Activated effector memory CD4-positive, alpha-beta T cell treated with Interleukin-2 at 50 U/mL for 16 hours (primary cell): ENCODE measurements around the gene ARMC5.
"Not testable (repeated sequence)": the region's sequence is repeated elsewhere in the genome, so short reads cannot be mapped to it uniquely, and the experiment has no call there.

ENCODE experiments used
- DNase-seq: peaks from one replicate; pipeline ENCODE4 v3.0.0-alpha.2; 2020

Gene ARMC5

GRCh38 chr16:31478956-31479355 is 19.7 kb downstream of the ARMC5 start:
- DNase-seq, result no peak

- no peak for DNase-seq
Measured at GRCh38 chr16:31479751-31480150, 20.4 kb downstream of the ARMC5 start.

GRCh38 chr16:31480851-31481536 is 21.7 kb downstream of the ARMC5 start:
- DNase-seq, result no peak

- no peak for DNase-seq
Measured at GRCh38 chr16:31483081-31483480, 23.8 kb downstream of the ARMC5 start, which contains the start of gene SLC5A2. TSS of gene SLC5A2 (plus strand) at chr16:31483123. CDS start at chr16:31483137, 14 bp downstream.

- not testable (repeated sequence) for DNase-seq
Measured at GRCh38 chr16:31484048-31484447, 24.7 kb downstream of the ARMC5 start.

GRCh38 chr16:31484491-31485171 is 25.3 kb downstream of the ARMC5 start:
- no peak for DNase-seq

GRCh38 chr16:31485571-31485970 is 26.3 kb downstream of the ARMC5 start:
- no peak for DNase-seq

GRCh38 chr16:31486045-31486444 is 26.7 kb downstream of the ARMC5 start:
- DNase-seq, result no peak

- no peak for DNase-seq
Measured at GRCh38 chr16:31487071-31487719, 27.9 kb downstream of the ARMC5 start.

GRCh38 chr16:31487720-31488467 is 28.6 kb downstream of the ARMC5 start:
- peak; percentile 73 for DNase-seq

- DNase-seq, result no peak
Measured at GRCh38 chr16:31488468-31489297, 29.4 kb downstream of the ARMC5 start.

- DNase-seq, result no peak
Measured at GRCh38 chr16:31489298-31489564, 29.9 kb downstream of the ARMC5 start.

- DNase-seq, result no peak
Measured at GRCh38 chr16:31489616-31490584, 30.6 kb downstream of the ARMC5 start.

- DNase-seq, result no peak
Measured at GRCh38 chr16:31491778-31492418, 32.6 kb downstream of the ARMC5 start.

- DNase-seq, result no peak
Measured at GRCh38 chr16:31493506-31494125, 34.3 kb downstream of the ARMC5 start.

- DNase-seq, result no peak
Measured at GRCh38 chr16:31496670-31497069, 37.4 kb downstream of the ARMC5 start.

GRCh38 chr16:31498493-31498892 is 39.2 kb downstream of the ARMC5 start:
- DNase-seq, result no peak

- no peak for DNase-seq
Measured at GRCh38 chr16:31499928-31500327, 40.6 kb downstream of the ARMC5 start.

- DNase-seq, result no peak
Measured at GRCh38 chr16:31501226-31501965, 42.1 kb downstream of the ARMC5 start.

- DNase-seq, result no peak
Measured at GRCh38 chr16:31501966-31502348, 42.7 kb downstream of the ARMC5 start.
